Activated T-cell treated with anti-CD3 and anti-CD28 coated beads, Interleukin-2, amount 50 U/mL, for 24 hours (primary cell): ENCODE results near the gene CSN3.
"Not testable (repeated sequence)": the region's sequence is repeated elsewhere in the genome, so short reads cannot be mapped to it uniquely, and the experiment has no call there.

ENCODE experiments used
- DNase-seq: peaks from one replicate; pipeline ENCODE4 v3.0.0-alpha.2; 2020
- H3K27ac Mint-ChIP-seq: 2 replicates; pipeline ENCODE4 v1.8.0; 2020; ENCODE audit warnings: mild to moderate bottlenecking, mixed read lengths
- H3K27me3 Mint-ChIP-seq: 2 replicates; pipeline ENCODE4 v1.8.0; 2020; ENCODE audit warnings: mixed read lengths
- H3K36me3 Mint-ChIP-seq: 2 replicates; pipeline ENCODE4 v1.8.0; 2020; ENCODE audit warnings: low read depth, mixed read lengths
- H3K4me1 Mint-ChIP-seq: 2 replicates; pipeline ENCODE4 v1.8.0; 2020; ENCODE audit warnings: low read depth, mixed read lengths
- H3K4me3 Mint-ChIP-seq: 2 replicates; pipeline ENCODE4 v1.8.0; 2020; ENCODE audit warnings: mild to moderate bottlenecking, moderate library complexity, mixed read lengths
- H3K9me3 Mint-ChIP-seq: 2 replicates; pipeline ENCODE4 v1.8.0; 2020; ENCODE audit warnings: mixed read lengths

The CSN3 gene

DNA sequence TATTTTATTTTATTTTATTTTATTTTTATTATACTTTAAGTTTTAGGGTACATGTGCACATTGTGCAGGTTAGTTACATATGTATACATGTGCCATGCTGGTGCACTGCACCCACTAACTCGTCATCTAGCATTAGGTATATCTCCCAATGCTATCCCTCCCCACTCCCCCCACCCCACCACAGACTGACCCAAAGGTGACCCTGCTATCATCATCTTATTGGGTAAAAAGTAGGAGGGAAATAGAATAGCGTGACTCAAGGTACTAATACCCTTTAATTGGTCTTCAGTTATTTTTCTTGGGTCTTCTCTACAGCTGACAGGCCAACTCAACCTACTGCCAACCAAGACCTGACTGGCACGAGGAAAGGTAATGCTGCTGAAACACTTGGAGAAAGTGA, at the start of gene CSN3:
Gene CSN3 (plus strand): TSS at position 301 of the 400 bp plus-strand sequence. CDS start 2,223 bp downstream, outside the sequence.
- not testable (repeated sequence) for DNase-seq, H3K9me3 Mint-ChIP-seq, H3K27me3 Mint-ChIP-seq, H3K27ac Mint-ChIP-seq, H3K36me3 Mint-ChIP-seq, H3K4me1 Mint-ChIP-seq, H3K4me3 Mint-ChIP-seq

DNA sequence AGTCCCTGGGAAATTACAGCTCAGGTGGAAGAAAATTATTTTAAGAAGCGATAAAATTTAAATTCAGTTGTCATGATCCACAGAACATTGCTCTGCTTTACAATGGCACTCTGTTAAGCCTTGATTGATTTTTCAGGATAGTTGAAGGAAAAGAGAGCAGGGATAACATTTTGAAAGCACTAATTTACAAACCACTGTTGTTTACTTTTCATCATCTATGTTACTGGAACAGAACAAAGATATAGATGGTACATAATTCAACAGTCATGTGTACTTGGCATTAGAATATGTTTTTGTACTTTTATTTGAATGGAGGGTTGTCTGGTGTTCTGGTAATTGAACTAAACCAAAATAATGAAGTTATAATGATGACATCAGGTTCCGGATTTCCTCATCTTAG, 49.5 kb upstream of the CSN3 start:
- no peak overlapping the region for H3K27ac Mint-ChIP-seq
- H3K27me3 Mint-ChIP-seq: no peaks in the 10 kb centered on the region
- no peak for DNase-seq
- no peak overlapping the region for H3K4me3 Mint-ChIP-seq
- no peaks in the 10 kb centered on the region for H3K36me3 Mint-ChIP-seq
- peaks cover 2% of the 10 kb centered on the region for H3K9me3 Mint-ChIP-seq
- no peaks in the 10 kb centered on the region for H3K4me1 Mint-ChIP-seq

- H3K27me3 Mint-ChIP-seq: no peaks in the 10 kb centered on the region
Measured at GRCh38 chr4:70195425-70195824, 47.0 kb upstream of the CSN3 start, which contains the start of gene ODAM. Gene ODAM (plus strand): TSS chr4:70195725. CDS start chr4:70196544, 819 bp downstream.

GRCh38 chr4:70196857-70197256, 45.5 kb upstream of the CSN3 start:
- H3K27ac Mint-ChIP-seq: no peak overlapping the region
- H3K36me3 Mint-ChIP-seq: no peaks in the 10 kb centered on the region
- H3K27me3 Mint-ChIP-seq: no peaks in the 10 kb centered on the region
- H3K4me3 Mint-ChIP-seq: no peak overlapping the region
- H3K9me3 Mint-ChIP-seq: no peaks in the 10 kb centered on the region
- DNase-seq: no peak
- H3K4me1 Mint-ChIP-seq: no peaks in the 10 kb centered on the region

More at GRCh38 chr4:70195425-70195824, 47.0 kb upstream of the CSN3 start, which contains the start of gene ODAM:
- peaks cover 2% of the 10 kb centered on the region for H3K9me3 Mint-ChIP-seq
- H3K36me3 Mint-ChIP-seq: no peaks in the 10 kb centered on the region
- no peak for DNase-seq
- no peaks in the 10 kb centered on the region for H3K4me1 Mint-ChIP-seq
- no peak within 1 kb of the TSS for H3K27ac Mint-ChIP-seq
- H3K4me3 Mint-ChIP-seq: no peak within 1 kb of the TSS

DNA sequence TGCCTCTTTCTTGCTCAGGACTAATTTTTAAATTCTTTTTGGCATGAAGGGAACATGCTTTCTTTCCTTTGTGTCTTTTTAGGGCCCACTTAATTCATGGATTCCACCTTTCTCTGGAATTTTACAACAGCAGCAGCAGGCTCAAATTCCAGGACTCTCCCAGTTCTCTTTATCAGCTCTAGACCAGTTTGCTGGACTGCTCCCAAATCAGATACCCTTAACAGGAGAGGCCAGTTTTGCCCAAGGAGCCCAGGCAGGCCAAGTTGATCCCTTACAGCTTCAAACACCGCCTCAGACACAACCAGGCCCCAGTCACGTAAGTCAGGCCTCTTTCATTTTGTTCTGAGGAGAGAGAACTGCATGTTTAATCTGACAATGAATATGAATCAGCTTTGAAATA, 44.6 kb upstream of the CSN3 start:
- no peak overlapping the region for H3K27ac Mint-ChIP-seq
- H3K27me3 Mint-ChIP-seq: no peaks in the 10 kb centered on the region
- no peaks in the 10 kb centered on the region for H3K9me3 Mint-ChIP-seq
- no peaks in the 10 kb centered on the region for H3K36me3 Mint-ChIP-seq
- no peaks in the 10 kb centered on the region for H3K4me1 Mint-ChIP-seq
- no peak overlapping the region for H3K4me3 Mint-ChIP-seq
- DNase-seq: no peak

DNA sequence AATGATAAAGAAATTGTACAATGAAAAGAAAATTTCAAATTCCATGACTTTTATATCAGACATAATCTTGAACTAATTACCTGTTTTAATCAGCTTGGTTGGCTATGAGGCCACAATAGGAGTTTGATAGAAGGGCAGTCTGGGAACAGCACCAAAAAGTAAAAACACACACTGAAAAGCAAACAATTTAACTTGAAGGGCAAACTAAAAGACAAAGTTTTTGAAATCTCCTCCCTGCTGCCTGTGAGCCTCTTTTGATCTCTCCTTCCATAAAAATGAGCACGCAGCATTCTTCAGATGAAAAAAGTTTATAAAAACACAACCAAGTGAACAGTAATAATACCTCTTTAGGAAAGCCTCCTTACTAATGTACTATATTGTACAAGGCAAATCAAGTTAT, 38.8 kb upstream of the CSN3 start:
- Mint-ChIP-seq H3K27me3 (no peaks in the 10 kb centered on the region), H3K36me3 (no peaks in the 10 kb centered on the region), H3K27ac (no peak overlapping the region), H3K4me3 (no peak overlapping the region), H3K9me3 (no peaks in the 10 kb centered on the region), H3K4me1 (no peaks in the 10 kb centered on the region)
- no peak for DNase-seq

DNA sequence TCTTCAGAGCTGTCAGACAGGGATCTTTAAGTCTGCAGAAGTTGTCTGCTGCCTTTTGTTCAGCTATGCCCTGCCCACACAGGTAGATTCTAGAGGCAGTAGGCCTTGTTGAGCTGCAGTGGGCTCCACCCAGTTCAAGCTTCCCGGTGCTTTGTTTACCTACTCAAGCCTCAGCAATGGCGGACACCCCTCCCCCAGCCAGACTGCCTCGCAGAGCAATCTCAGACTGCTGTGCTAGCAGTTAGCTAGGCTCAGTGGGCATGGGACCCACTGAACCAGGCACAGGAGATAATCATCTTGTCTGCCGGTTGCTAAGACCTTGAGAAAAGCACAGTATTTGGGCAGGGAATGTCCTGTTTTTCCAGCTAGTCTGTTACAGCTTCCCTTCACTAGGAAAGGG, 29.6 kb upstream of the CSN3 start:
- H3K27me3 Mint-ChIP-seq, H3K27ac Mint-ChIP-seq, H3K36me3 Mint-ChIP-seq: not testable (repeated sequence)

GRCh38 chr4:70216109-70216508, 26.3 kb upstream of the CSN3 start:
- DNase-seq, H3K9me3 Mint-ChIP-seq, H3K4me1 Mint-ChIP-seq, H3K27me3 Mint-ChIP-seq, H3K36me3 Mint-ChIP-seq, H3K4me3 Mint-ChIP-seq, H3K27ac Mint-ChIP-seq: not testable (repeated sequence)

More for the DNA sequence above, 29.6 kb upstream of the CSN3 start:
- H3K4me3 Mint-ChIP-seq, H3K4me1 Mint-ChIP-seq, H3K9me3 Mint-ChIP-seq, DNase-seq: not testable (repeated sequence)

- H3K4me1 Mint-ChIP-seq, DNase-seq, H3K27ac Mint-ChIP-seq, H3K4me3 Mint-ChIP-seq, H3K9me3 Mint-ChIP-seq, H3K27me3 Mint-ChIP-seq, H3K36me3 Mint-ChIP-seq: not testable (repeated sequence)
Measured at GRCh38 chr4:70216550-70216949, 25.8 kb upstream of the CSN3 start.

GRCh38 chr4:70221389-70221788, 21.0 kb upstream of the CSN3 start:
- not testable (repeated sequence) for DNase-seq, H3K27ac Mint-ChIP-seq, H3K36me3 Mint-ChIP-seq, H3K4me1 Mint-ChIP-seq, H3K4me3 Mint-ChIP-seq, H3K27me3 Mint-ChIP-seq, H3K9me3 Mint-ChIP-seq

GRCh38 chr4:70221818-70222217, 20.6 kb upstream of the CSN3 start:
- not testable (repeated sequence) for H3K4me1 Mint-ChIP-seq, H3K27me3 Mint-ChIP-seq, H3K27ac Mint-ChIP-seq, DNase-seq, H3K4me3 Mint-ChIP-seq, H3K9me3 Mint-ChIP-seq, H3K36me3 Mint-ChIP-seq

- Mint-ChIP-seq H3K27ac (no peak within 1 kb of the TSS), H3K27me3 (no peaks in the 10 kb centered on the region), H3K4me3 (no peak within 1 kb of the TSS), H3K36me3 (no peaks in the 10 kb centered on the region), H3K4me1 (no peaks in the 10 kb centered on the region), H3K9me3 (no peaks in the 10 kb centered on the region)
- no peak for DNase-seq
Measured at GRCh38 chr4:70225824-70226223, 16.6 kb upstream of the CSN3 start, which contains the start of gene FDCSP. Gene FDCSP (plus strand): TSS chr4:70226124. CDS start chr4:70231195, 5,071 bp downstream.

DNA sequence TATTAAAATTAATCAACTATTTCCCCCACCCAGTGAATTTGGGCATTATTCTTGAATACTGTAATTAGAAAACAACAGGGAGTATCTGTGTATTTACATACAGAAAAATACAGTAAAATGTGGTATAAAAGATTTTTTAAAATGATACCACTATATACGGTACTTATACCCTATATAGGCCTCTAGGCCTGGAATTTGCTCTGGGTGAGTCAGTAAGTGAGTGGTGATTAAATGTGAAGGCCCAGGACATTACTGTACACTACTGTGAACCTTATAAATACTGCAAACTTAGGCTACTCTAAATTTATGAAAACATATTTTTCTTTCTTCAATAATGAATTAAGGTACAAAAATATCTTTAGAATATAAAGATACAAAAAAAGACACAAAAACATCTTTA, 6.3 kb upstream of the CSN3 start:
- Mint-ChIP-seq H3K36me3 (no peaks in the 10 kb centered on the region), H3K4me3 (no peak overlapping the region)
- DNase-seq: no peak

DNA sequence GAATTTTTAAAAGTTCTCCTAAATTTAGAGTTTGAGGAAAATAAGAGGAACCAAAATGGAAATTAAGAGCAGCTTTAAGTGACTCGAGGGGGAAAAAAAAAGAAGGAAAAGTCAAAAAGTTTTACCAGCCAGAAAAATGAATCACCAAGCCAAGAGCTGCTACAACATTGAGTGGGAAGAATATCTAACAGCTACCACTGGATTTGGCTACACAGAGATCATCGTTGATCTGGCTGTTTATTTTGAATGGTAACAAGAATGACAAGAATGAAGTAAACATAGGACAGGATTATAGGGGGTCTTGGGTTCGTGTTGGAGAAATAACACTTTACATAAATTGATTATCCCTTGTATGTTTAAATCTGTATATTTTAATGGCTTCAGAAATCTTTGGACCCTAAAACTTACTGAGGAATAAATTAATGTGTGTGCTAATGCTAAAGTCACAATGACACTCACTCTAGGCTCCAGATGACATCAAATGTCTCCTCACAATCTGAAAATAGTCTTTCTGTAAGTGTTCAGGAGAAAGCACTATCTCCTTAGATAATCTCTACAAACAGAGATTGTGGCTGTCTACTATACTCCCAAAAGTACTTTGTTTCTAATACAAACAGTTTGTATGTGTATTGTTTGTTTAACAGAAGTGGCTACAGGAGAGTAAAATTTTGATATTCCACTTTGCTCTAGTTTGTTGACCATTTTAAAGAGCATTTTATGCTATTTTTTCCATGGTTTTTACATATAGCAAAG, 3.1 kb upstream of the CSN3 start:
- no peak overlapping the region for H3K4me3 Mint-ChIP-seq
- DNase-seq: no peak
- H3K9me3 Mint-ChIP-seq: no peaks in the 10 kb centered on the region
- no peak overlapping the region for H3K27ac Mint-ChIP-seq
- H3K27me3 Mint-ChIP-seq: no peaks in the 10 kb centered on the region
- no peaks in the 10 kb centered on the region for H3K4me1 Mint-ChIP-seq
- H3K36me3 Mint-ChIP-seq: no peaks in the 10 kb centered on the region

More for the DNA sequence above, 6.3 kb upstream of the CSN3 start:
- Mint-ChIP-seq H3K9me3 (no peaks in the 10 kb centered on the region), H3K4me1 (no peaks in the 10 kb centered on the region), H3K27ac (no peak overlapping the region), H3K27me3 (no peaks in the 10 kb centered on the region)

- Mint-ChIP-seq H3K4me1 (no peaks in the 10 kb centered on the region), H3K27me3 (no peaks in the 10 kb centered on the region), H3K36me3 (no peaks in the 10 kb centered on the region), H3K4me3 (no peak overlapping the region), H3K27ac (no peak overlapping the region), H3K9me3 (no peaks in the 10 kb centered on the region)
- no peak for DNase-seq
Measured at GRCh38 chr4:70239884-70240591, 2.4 kb upstream of the CSN3 start.
